ENCODE measurements around the gene ZNF512B.
A peak's percentile ranks its signal among the peaks of the same experiment; 100 is the strongest.

ZNF512B gene

DNA sequence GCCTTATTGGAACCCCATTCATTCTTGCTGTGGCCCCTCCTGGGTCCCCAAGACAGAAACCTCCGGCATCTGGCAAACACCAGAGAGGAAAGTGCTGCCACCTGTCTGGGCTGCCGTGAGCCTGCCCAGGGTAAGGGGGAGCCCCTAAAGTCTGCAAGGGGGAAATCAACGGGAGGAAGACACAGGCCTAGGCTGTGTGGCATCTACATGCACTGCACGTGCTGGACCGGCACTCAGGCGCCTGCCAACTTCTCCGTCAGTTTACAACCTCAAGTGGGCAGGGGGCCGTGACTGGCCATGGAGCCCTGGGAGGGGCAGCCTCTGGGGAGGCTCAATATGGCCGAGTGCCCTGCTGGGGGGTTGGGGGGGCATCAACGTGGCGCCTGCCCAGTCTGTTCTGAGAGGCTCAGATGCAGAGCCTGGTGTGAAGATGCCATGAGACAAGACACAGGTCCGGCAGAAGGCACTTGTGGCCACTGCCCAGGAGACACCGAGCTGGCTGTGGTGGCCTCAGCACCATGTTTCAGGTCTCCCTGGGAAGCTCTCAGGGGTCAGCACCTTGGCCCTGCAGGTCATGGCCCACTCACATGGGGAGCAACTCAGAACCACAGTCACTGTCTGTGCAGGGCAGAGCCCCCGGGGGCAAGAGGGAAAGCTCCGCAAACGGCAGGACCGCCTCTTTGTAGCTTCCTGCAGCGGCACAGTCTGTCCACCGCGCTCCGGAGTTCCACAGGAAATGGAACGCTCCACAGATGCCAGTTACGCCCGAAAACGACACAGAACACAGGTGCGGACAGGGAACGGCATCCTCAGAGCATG lies 21.9 kb downstream of the ZNF512B start:
- no peak for DNase-seq (ENCODE audit: low read depth)

DNA sequence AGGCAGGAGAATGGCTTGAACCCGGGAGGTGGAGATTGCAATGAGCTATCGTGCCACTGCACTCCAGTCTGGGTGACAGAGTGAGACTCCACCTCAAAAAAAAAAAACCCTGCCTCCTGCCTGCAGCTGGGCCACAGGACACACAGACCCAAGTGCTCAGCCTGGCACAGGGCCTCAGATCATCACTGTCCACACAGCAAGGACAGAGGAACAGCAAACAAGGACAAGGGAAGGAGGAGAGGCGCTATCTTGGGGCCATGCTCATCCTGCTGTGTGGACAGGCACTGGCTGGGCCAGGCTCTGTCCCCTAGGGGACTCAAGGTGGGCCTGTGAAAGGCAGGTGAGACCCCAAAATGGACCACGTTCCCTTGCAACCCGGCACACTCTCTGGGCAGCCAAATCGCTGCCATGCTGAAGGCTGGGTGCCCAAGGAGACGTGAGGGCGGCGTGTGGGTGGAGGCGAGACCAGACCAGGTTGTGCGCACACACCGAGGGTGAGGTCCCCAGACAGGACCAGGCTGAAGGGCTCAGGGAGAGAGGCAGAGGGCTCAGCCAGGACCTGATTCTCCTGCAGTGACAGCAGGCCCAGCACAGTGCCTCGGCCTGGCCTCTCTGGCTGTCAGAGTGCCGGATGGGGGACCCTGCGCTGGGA lies 22.6 kb downstream of the ZNF512B start:
- no peak for DNase-seq (ENCODE audit: low read depth)

DNA sequence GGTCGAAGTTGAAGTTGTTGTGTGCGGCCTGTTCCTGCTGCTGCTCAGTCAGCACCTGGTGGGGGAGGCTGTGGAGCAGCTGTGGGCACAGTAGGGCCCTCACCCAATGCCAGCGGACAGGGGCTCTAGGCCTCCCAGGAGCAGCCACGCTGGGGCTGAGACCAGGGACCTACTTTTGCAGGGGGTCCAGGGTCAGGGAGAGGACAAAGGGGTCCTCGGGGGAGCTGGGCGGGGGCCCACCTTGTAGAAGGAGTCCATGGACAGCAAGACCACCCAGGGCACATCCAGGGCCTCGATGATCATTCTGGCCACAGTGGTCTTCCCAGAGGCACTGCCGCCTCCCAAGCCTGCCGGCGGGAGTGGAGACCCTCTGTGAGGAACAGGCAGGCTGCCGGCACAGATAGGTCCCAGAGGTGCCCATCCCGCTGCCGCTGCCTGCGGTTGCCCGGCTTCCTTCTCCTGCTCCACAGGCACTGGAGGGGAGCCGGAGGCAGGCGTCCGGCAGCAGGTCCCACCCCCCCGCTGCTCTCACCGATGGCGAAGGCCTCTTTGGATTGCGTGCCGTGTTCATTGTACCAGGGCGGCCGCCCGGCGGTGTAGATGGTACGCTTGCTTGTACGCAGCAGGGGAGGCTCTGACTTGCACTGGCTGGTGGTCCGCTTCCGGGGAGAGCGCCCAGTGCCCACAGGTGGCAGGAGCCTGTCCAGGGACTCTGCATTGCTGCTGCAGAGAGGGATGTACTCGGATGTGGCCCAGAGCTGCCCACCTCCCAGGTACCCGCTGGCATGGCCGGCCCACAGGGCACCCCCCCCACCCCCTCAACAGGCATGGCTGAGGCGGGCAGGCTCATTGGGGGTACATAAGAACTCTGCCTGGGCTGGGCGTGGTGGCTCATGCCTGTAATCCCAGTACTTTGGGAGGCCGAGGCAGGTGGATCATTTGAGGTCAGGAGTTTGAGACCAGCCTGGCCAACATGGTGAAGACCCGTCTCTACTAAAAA lies 23.5 kb downstream of the ZNF512B start:
- DNase-seq (ENCODE audit: low read depth), result no peak

DNA sequence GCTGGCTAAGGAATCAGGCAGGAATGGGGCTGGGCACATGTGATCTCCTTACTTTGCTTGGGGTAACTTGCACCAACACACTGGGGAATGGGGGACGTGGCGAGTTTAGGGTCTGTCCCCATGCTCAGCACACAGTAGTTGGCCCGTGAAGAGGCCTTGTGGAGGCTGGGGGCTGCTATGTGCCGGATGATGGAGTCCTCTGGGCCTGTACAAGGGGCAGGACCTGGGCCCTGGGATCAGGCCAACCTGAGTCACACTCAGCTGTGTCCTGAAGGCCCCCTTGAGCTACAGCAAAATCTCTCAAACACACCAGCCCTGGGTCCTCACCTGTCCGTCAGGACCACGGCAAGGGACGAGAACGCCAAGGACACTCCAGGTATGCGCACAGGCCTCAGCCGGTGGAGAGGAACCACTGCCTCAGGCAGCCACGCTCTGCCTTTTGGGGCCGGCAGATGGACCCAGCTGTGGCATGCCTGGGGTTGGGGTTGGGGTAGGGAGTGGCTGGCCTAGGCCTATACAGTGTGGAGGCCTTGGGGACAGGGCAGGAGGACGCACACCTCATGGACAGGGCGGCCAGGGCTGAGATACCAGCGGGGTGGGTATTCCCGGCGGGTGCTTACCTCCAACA lies 24.6 kb downstream of the ZNF512B start:
- no peak for DNase-seq (ENCODE audit: low read depth)

DNA sequence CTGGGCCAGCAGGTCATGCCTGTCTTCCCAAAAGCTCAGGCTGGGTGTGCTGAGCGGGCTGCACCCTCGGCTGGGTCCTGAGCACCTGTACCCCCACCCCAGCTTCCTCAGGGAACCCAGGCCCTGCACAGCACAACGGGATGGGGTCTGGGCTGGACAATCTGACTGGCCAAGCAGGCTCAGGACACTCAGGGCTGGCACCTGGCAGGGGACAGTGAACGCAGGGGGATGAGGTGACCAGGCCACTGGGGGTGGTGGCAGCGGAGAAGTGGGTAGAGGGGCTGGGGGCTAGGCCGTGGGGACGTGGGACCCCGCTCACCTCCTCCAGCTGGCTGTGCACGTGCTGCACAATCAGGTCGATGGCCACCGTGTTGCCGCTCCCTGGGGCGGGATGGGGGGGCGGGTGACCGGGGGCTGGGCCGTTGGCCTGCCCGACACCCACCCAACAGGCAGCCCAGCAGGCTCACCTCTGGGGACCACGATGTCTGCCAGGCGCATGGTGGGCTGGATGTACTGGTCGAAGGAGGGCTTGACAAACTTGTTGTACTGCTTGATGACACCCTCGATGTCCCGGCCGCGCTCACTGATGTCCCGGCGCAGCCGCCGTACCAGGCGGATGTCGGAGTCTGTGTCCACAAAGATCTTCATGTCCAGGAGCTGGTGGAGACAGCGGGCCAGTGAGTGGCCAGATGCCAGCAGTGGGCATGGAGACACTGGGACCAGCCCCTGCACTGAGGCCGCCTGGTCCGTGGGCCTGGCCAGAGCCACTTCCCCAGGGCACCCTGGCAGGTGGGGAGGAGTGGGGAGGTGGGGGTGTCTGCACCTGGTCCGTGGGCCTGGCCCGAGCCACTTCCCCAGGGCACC lies 25.4 kb downstream of the ZNF512B start:
- DNase-seq (ENCODE audit: low read depth), result no peak

DNA sequence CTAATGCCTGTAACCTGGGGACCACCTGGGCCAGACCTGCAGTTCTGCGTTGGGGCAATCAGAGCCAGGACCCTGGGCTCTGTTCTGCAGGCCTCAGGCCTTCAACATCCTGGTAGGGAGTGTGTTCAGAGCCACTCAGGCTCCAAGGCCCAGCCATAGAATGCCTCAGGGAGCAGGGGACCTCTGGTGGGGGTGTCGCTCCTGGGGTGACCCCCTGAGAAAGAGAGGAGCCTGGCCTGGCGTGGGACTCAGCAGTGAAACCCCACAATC lies 26.0 kb downstream of the ZNF512B start:
- no peak for DNase-seq (ENCODE audit: low read depth)

DNA sequence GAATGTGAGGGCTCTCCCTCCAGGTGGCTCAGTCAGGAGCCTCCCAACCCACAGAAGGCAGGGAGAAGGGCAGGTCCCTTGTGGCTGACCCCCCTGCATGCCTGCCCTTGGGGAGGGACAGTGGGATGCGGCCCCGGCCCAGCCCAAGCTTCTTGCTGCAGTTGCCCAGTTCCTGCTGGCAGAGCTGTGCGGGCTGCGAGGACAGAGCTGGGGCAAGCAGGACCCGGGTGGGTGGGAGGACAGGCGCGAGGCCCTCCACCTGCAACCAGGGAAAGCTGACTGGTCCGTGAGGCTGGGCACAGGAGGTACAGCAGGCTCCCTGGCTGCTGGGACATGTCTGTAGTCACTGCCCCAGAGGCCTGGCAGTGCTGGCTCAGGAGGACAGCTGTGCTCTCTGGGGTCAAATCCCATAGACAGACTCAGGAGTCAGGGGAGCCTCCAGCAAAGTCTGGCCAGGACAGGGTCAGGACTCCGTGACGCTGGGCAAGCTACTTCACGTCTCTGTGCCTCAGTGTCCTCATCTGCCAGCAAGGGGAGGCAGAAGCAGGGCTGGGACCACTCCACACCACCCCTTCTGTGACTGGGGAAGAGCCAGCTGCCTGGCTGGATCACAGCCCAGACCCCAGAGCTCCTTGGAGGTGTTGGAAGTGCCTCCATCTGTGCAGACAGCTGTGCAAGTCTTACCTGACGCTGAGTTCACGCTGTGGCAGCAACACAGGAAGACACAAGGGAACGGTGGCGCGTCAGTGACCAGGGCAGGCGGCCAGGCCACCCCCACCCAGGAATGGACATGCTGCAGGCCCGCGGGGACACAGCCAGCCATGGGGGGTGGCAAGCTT lies 26.5 kb downstream of the ZNF512B start:
- no peak for DNase-seq (ENCODE audit: low read depth)

DNA sequence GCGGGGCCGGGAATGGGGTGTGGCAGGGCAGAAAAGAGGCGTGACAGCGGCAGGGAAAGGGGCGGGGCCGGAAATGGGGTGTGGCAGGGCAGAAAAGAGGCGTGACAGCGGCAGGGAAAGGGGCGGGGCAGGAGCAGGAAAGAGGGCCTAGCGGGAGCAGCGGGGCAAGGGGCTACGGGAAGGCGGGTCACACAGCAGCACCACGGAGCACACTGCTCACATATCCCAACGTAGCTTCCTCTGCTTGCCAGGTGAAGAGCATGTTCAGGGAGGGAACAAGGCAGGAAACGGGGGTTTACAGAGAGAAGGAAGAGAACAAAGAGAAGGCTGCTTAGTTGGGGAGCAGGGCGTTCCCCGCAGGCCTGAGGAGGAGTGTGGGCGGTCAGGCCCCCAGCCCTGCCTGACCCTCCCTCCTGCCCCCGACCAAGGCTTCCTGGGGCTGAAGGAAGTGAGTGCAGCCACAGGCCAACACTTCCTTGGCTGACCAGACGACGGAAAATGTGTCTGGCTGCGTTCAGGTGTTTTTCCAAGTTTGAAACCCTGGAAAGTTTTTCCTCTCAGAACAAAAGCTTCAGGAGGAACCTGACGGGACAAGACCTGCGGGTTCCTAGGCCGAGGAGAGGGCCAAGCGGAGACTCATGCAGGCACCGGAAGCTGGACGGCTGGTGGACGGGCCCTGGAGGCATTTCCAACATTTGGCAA lies 27.3 kb downstream of the ZNF512B start:
- no peak for DNase-seq (ENCODE audit: low read depth)

DNA sequence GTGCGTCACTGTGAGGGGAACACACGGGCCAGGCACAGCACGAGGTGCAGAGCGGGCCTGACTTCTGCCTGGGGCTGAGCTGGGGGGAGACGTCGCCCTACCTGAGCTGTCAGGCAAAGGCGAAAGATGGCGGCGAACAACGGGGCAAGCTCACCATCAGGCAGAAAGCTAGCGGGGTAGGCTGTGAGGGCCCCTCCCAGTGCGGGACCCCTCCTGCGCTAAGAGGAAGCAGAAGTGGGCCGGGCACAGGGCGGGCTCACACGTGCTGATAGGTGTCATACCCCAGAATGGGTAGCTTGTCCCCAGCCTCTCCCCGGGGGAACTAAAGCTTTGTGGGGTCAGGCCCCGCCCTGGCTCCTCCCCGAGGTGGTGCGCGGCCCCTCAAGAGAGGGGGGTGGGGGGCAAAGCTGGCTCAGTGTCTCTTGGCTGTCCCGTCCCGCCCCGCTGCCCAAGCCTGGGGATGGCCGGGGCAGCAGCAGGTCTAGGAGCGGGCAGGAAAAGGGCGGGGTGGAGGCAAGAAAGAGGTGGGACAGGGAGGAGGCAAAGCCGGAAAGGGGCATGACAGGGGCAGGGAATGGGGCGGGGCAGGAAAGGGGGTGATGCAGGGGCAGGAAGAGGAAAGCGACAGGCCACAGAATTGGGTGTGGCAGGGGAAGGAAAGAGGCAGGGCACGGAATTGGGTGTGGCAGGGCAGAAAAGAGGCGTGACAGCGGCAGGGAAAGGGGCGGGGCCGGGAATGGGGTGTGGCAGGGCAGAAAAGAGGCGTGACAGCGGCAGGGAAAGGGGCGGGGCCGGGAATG lies 28.2 kb downstream of the ZNF512B start:
- DNase-seq (ENCODE audit: low read depth), result peak; percentile 69

DNA sequence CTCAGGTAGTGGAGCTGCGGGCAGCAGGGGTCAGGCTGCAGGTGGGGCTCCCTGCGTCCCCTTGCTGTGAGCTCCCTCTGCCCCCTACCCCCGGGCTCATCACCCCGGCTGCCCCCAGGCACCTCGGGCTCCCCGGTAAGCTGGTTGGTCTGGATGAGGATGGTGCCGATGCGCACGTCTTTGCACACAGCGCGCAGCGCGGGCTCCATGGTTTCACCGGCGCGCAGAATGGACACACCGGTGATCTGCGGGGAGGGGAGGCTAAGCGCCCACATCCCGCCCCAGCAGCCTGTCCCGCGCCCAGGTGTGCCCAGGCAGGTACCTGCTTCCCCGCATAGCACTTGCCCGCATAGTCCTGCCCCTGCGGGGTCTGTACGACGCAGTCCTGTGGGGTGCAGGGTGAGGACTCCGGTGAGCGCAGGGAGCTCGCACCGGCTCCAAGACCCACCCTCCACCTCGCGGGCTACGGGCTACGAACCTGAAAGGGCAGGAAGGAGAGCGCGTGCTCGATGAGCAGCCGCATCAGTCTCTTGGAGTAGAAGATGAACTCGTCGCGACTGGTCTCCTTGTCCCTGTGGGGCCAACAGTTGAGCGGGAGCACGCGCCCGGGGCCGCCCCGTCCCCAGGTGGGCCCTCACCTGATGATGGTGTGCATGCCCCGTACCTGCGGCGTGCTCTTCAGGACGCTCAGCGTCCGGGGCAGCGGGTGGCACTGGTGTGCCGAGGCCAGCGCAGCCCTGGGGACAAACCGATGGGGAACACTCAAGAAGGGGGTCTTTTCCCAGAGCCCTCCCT lies 29.1 kb downstream of the ZNF512B start:
- no peak for DNase-seq (ENCODE audit: low read depth)

DNA sequence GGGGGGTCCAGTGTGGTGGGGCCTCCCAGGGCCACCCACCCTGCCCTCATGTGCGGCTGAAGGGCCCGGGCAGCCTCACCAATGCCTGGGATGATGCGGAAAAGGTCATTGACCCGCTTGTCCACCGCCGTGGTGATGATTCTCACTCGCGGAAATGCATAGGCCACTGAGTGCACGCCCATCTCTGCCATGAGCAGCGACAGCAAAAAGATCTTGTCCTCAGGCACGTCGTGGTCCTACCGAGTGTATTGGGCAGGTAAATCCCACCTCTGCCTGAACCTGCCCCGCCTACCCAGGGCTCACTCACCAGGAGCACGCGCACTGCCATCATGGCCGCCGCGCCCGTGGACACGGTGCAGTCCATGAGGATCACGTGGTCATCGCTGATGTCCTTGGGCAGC lies 29.7 kb downstream of the ZNF512B start:
- no peak for DNase-seq (ENCODE audit: low read depth)

DNA sequence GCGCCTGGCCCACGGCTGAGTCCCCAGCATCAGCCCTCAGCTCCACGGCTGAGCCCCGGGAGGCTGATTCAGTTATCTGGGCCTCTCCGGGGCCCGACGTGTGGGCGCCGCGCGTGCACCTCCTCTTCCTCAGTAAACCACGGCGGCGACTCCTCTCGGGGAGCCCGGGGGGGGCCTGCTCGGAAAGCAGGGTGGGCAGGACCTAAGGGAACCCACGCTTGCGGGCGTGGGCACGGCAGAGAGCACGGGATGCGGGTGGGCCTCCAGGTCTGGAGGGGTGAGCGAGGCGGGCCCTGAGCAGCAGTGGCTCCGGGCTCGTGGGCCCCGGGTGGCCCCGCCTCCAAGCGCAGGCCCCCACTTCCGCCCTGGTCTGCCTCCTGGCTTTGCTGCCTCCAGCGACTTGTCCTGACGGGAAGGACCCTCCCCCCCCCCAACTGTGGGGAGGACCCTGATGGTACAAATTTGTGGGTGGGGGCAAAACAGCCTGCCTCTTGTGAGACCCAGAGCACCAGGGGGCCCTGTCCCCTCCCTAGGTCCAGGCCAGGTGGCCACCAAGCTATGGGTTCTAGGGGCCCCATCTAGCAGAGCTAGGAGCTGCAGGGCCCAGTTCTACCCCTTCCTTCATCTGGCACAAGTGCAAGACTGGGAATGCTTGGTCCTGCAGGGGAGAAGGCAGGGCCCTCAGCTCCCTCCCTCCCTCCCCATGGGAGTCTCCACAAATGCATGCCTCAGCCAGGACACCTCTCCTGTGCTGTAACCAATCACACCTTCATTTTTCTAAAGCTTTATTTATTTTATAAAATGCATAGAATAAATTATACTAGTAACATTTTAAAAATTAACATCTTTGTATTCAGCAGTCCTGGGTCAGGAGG lies 30.4 kb downstream of the ZNF512B start:
- no peak for DNase-seq (ENCODE audit: low read depth)

DNA sequence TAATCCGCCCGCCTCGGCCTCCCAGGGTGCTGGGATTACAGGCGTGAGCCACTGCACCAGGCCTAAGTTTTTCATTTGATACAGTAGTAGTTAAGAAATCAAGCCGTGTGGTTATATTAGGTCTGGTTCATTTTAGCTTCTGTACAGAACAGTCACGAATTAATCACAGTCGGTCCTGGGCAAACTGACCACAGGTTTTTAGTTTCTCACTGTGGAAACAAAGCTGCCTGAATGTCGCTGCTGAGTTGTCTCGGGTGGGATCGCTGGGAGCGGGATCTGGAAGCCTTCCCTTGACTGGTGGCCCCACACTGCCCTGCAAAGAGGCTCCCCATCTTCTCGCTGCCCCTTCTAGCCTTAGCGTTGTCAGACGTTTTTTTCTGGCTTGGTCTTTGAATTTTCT lies 32.1 kb downstream of the ZNF512B start:
- DNase-seq (ENCODE audit: low read depth), result no peak

DNA sequence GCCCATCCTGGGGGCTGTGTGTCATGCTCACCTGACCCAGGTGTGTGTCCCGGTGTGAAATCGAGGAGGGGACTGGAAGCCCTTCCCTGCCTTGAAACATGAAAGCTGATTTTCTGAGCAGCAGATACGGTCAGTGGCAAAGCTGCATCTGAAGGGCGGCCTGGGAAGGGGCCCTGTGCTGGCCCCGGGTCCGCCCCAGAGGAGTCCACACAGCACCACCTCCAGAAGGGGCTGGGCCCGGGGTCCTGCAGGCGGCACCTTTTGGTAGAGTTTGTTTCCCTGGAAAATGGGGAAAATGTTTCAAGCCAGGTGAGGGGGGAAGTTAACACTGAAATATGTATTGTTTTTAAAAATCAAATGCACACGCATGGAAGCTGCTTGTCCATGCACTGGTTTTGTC lies 34.3 kb downstream of the ZNF512B start:
- DNase-seq (ENCODE audit: low read depth), result no peak

DNA sequence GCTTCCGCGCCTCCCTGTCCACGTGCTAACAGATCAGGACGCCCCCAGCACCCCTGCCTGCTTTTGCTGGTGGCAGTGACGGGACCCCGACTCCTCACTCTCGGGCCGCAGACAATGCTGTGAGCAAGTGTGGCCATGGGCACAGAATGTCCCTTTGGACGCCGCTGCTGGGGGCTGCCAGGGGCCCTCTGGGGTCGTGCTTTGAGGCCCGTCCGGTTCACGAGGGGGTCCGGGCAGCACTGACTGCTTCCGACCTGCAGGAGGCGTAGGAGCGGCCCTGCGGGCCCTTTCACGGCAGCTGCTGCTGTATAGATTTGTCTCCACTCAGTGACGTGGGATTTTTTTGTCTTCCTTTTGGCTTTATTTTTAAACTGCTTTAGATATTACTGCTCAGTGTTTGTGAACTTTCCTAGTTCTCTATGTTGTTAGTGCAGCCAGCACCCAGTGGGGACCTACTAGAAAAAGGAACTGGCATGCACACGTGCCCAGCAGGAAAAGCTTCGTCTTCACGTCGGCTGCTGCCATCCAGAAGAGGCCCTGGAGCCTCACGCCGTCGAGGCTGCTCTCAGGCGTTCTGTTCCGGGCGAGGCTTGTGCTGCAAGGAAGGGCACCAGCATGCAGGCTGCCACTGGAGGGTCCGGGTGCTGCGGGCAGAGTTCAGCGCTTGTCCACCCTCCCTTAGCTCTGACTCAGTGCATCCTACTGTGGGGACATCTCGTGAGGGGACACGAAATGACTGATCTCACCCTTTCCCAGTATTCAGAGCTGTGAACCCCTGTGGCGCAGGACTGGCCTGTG lies 35.3 kb downstream of the ZNF512B start:
- DNase-seq (ENCODE audit: low read depth), result no peak

DNA sequence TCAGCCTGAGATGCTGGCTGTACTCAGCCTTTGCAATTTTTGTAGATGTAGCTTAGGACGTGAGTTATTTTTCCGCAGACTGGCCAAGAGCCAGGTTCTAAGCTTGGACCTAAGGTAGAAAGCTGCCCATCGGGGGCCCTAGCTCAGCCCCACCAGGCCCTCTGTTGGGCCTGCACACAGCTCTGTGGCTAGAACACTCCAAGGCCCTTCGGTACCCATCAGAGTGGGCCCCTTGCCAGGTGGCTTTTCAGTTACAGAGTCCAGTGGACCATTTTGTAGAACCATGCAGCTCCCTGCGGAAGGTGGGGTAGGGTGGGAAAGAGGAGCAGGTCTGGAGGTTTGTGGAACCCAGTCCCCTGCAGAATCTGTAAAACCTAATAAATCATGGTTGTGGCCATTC lies 36.1 kb downstream of the ZNF512B start:
- DNase-seq (ENCODE audit: low read depth), result no peak
